Ishikawa (cell line): ENCODE results near the gene PCCB.
A peak's percentile ranks its signal among the peaks of the same experiment; 100 is the strongest.

Experiments used
- CEBPB ChIP-seq: IDR thresholded peaks from 2 replicates; pipeline ENCODE4 v1.6.1; 2012
- CREB1 ChIP-seq: IDR thresholded peaks from 2 replicates; pipeline ENCODE4 v1.6.1; 2012; ENCODE audit warnings: low read depth
- EP300 ChIP-seq: IDR thresholded peaks from 2 replicates; pipeline ENCODE4 v1.6.1; 2012; ENCODE audit warnings: borderline replicate concordance
- FOXM1 ChIP-seq: IDR thresholded peaks from 2 replicates; pipeline ENCODE4 v1.6.1; 2012; ENCODE audit warnings: low read depth, borderline replicate concordance
- NFIC ChIP-seq: IDR thresholded peaks from 2 replicates; pipeline ENCODE4 v1.6.1; 2012
- TAF1 ChIP-seq: IDR thresholded peaks from 2 replicates; pipeline ENCODE4 v1.6.1; 2012; ENCODE audit warnings: low read depth, mild to moderate bottlenecking
- TCF12 ChIP-seq: IDR thresholded peaks from 2 replicates; pipeline ENCODE4 v1.6.1; 2012; ENCODE audit warnings: low read depth
- TEAD4 ChIP-seq: IDR thresholded peaks from 2 replicates; pipeline ENCODE4 v1.6.1; 2012
- USF1 ChIP-seq: IDR thresholded peaks from 2 replicates; pipeline ENCODE4 v1.6.1; 2012
- YY1 ChIP-seq: IDR thresholded peaks from 2 replicates; pipeline ENCODE4 v1.6.1; 2012; ENCODE audit warnings: low read depth
- ZBTB7A ChIP-seq: IDR thresholded peaks from 2 replicates; pipeline ENCODE4 v1.6.1; 2012; ENCODE audit warnings: low read depth
- TF ChIP-seq, protein P1 (sequence below): IDR thresholded peaks from 2 replicates; pipeline ENCODE4 v1.6.1; 2012
- TF ChIP-seq, protein P2 (sequence below): IDR thresholded peaks from 2 replicates; pipeline ENCODE4 v1.6.1; 2012; ENCODE audit warnings: low read depth, mild to moderate bottlenecking

GRCh38 chr3:136343873-136344555 lies 93.9 kb downstream of the PCCB start:
- TF ChIP-seq, protein P1, sequence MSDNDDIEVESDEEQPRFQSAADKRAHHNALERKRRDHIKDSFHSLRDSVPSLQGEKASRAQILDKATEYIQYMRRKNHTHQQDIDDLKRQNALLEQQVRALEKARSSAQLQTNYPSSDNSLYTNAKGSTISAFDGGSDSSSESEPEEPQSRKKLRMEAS: no peak
- no peak for TF ChIP-seq TAF1
- TF ChIP-seq USF1: no peak
- TF ChIP-seq, protein P2, sequence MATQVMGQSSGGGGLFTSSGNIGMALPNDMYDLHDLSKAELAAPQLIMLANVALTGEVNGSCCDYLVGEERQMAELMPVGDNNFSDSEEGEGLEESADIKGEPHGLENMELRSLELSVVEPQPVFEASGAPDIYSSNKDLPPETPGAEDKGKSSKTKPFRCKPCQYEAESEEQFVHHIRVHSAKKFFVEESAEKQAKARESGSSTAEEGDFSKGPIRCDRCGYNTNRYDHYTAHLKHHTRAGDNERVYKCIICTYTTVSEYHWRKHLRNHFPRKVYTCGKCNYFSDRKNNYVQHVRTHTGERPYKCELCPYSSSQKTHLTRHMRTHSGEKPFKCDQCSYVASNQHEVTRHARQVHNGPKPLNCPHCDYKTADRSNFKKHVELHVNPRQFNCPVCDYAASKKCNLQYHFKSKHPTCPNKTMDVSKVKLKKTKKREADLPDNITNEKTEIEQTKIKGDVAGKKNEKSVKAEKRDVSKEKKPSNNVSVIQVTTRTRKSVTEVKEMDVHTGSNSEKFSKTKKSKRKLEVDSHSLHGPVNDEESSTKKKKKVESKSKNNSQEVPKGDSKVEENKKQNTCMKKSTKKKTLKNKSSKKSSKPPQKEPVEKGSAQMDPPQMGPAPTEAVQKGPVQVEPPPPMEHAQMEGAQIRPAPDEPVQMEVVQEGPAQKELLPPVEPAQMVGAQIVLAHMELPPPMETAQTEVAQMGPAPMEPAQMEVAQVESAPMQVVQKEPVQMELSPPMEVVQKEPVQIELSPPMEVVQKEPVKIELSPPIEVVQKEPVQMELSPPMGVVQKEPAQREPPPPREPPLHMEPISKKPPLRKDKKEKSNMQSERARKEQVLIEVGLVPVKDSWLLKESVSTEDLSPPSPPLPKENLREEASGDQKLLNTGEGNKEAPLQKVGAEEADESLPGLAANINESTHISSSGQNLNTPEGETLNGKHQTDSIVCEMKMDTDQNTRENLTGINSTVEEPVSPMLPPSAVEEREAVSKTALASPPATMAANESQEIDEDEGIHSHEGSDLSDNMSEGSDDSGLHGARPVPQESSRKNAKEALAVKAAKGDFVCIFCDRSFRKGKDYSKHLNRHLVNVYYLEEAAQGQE: no peak
- TF ChIP-seq CREB1: no peak
- TF ChIP-seq CEBPB: no peak
- TF ChIP-seq EP300: no peak
- TF ChIP-seq TEAD4: no peak
- peak; percentile 58; the same call in 1 of the 2 replicates for TF ChIP-seq NFIC
- no peak for TF ChIP-seq FOXM1
- no peak for TF ChIP-seq TCF12
- TF ChIP-seq YY1: no peak
- TF ChIP-seq ZBTB7A: no peak
